Measurements from ENCODE around the gene CYFIP2. TPM values are rescaled to one million over a fixed set of nuclear protein-coding genes. Genes with fewer than 3 reads are reported as not detected.

CYFIP2 gene
- polyA plus RNA-seq, 4 donors, result 6.3 to 33.4 (median 10.3) TPM

Other genes with a start within 250 kb of the CYFIP2 start
- gene HAVCR1, start 207.0 kb upstream of the CYFIP2 start, polyA plus RNA-seq, result 1 to 10 TPM in 1 of 4 donors, under 1 TPM in 1, not detected in 2; 0.10 to 1.4 TPM
- 1 to 10 TPM in 3 of 4 donors, under 1 TPM in 1; 0.45 to 3.0 (median 2.0) TPM for gene HAVCR2, start 157.1 kb upstream of the CYFIP2 start, polyA plus RNA-seq
- 10 to 100 TPM in 3 of 4 donors, 1 to 10 TPM in 1; 7.8 to 16.0 (median 12.3) TPM for gene MED7, start 123.3 kb upstream of the CYFIP2 start, polyA plus RNA-seq
- not detected for gene GARIN3, start 99.9 kb upstream of the CYFIP2 start, polyA plus RNA-seq
- gene ITK, start 85.3 kb upstream of the CYFIP2 start, polyA plus RNA-seq, result 1 to 10 TPM in 3 of 4 donors, under 1 TPM in 1; 0.67 to 2.7 (median 1.4) TPM
- gene NIPAL4, start 194.1 kb downstream of the CYFIP2 start, polyA plus RNA-seq, result under 1 TPM in 2 of 4 donors, not detected in 2; 0.10 to 0.21 TPM

Data from small intestine (tissue), 4 donors.